PC-9 (cell line): ENCODE data around the gene SBF2. TPM values are rescaled to one million over a fixed set of nuclear protein-coding genes. Genes with fewer than 3 reads are reported as not detected.

Experiments
- BruUV-seq: library from RNA; stranded (reverse); fragments of 400-500 nt; replicated peaks from 2 replicates; lab custom pipeline; 2021; lab: Mats Ljungman, UMichigan
- CTCF ChIA-PET: fragments of 300-600 bp; sonication (Branson Sonifier 250); formaldehyde crosslinking; loops from one replicate; lab custom pipeline; 2022; ENCODE audit warnings: antibody characterized with exemption; lab: Charles Lee
- POLR2A ChIA-PET: fragments of 300-600 bp; sonication (Branson Sonifier 250); formaldehyde crosslinking; loops from one replicate; lab custom pipeline; 2022; ENCODE audit warnings: antibody characterized with exemption; ENCODE audit not compliant: unreplicated experiment; lab: Charles Lee
- DNase-seq, 2 experiments: peaks; one replicate each; pipeline versions ENCODE4 v3.0.0 to v3.0.0-alpha.2; 2015 to 2022; ENCODE audit warnings: mixed read lengths in 1 of 2
- H2AFZ ChIP-seq: fragments of 200-600 bp; sonication (generic); 2 replicates; pipeline ENCODE4 v1.8.1; 2017; ENCODE audit warnings: antibody characterized with exemption
- H3F3A ChIP-seq: fragments of 200-600 bp; sonication (generic); 2 replicates; pipeline ENCODE4 v1.8.1; 2017; ENCODE audit warnings: antibody characterized with exemption, mild to moderate bottlenecking, low read depth; ENCODE audit not compliant: insufficient read depth
- H3K27ac ChIP-seq: fragments of 200-600 bp; sonication (generic); 2 replicates; pipeline ENCODE4 v1.6.1; 2016; ENCODE audit warnings: mixed run types
- H3K27me3 ChIP-seq: fragments of 200-600 bp; sonication (generic); 2 replicates; pipeline ENCODE4 v1.6.1; 2016; ENCODE audit warnings: low read depth, mixed run types; ENCODE audit not compliant: insufficient read depth
- H3K36me3 ChIP-seq: fragments of 200-600 bp; sonication (generic); 2 replicates; pipeline ENCODE4 v1.6.1; 2016; ENCODE audit warnings: low read depth, mixed run types
- H3K4me1 ChIP-seq: fragments of 200-600 bp; sonication (generic); replicated peaks from 2 replicates; pipeline ENCODE4 v1.6.1; 2016; ENCODE audit warnings: mixed run types; ENCODE audit not compliant: insufficient read depth
- H3K4me2 ChIP-seq: fragments of 200-600 bp; sonication (generic); 2 replicates; pipeline ENCODE4 v1.6.1; 2017; ENCODE audit warnings: mixed run types
- H3K4me3 ChIP-seq: fragments of 200-600 bp; sonication (generic); 2 replicates; pipeline ENCODE4 v1.6.1; 2016; ENCODE audit warnings: mixed run types
- H3K79me2 ChIP-seq: fragments of 200-600 bp; sonication (generic); 2 replicates; pipeline ENCODE4 v1.6.1; 2017; ENCODE audit warnings: low read depth, mixed run types
- H3K9me2 ChIP-seq: fragments of 200-600 bp; sonication (generic); 2 replicates; pipeline ENCODE4 v1.8.1; 2017; ENCODE audit warnings: mild to moderate bottlenecking; ENCODE audit not compliant: insufficient read depth
- H3K9me3 ChIP-seq: fragments of 200-600 bp; sonication (generic); 2 replicates; pipeline ENCODE4 v1.8.1; 2016; ENCODE audit warnings: low read depth; ENCODE audit not compliant: insufficient read depth
- H4K20me1 ChIP-seq: fragments of 200-600 bp; sonication (generic); 2 replicates; pipeline ENCODE4 v1.8.1; 2017; ENCODE audit not compliant: insufficient read depth
- EZH2 ChIP-seq: fragments of 200-600 bp; sonication (generic); IDR thresholded peaks from 2 replicates; pipeline ENCODE4 v1.8.0; 2017; ENCODE audit warnings: antibody characterized with exemption, low read depth
- intact Hi-C: fragments of 100-400 bp; cut with micrococcal nuclease; formaldehyde crosslinking; loops from one replicate; pipeline ENCODE4 v1.10.0; 2022; ENCODE audit not compliant: unreplicated experiment
- total RNA-seq: library from RNA; stranded (reverse); gene quantifications from 2 replicates; pipeline ENCODE4 v1.2.3, GENCODE V29; 2021
- TF ChIP-seq, protein P1 (sequence below): fragments of 200-600 bp; sonication (generic); conservative IDR thresholded peaks from 2 replicates; pipeline ENCODE4 v1.6.1; 2017; ENCODE audit warnings: mixed run types, antibody characterized with exemption, mild to moderate bottlenecking, moderate library complexity

SBF2 gene
- total RNA-seq, 1 experiment from 2014 or later, result 18.6 TPM

DNA sequence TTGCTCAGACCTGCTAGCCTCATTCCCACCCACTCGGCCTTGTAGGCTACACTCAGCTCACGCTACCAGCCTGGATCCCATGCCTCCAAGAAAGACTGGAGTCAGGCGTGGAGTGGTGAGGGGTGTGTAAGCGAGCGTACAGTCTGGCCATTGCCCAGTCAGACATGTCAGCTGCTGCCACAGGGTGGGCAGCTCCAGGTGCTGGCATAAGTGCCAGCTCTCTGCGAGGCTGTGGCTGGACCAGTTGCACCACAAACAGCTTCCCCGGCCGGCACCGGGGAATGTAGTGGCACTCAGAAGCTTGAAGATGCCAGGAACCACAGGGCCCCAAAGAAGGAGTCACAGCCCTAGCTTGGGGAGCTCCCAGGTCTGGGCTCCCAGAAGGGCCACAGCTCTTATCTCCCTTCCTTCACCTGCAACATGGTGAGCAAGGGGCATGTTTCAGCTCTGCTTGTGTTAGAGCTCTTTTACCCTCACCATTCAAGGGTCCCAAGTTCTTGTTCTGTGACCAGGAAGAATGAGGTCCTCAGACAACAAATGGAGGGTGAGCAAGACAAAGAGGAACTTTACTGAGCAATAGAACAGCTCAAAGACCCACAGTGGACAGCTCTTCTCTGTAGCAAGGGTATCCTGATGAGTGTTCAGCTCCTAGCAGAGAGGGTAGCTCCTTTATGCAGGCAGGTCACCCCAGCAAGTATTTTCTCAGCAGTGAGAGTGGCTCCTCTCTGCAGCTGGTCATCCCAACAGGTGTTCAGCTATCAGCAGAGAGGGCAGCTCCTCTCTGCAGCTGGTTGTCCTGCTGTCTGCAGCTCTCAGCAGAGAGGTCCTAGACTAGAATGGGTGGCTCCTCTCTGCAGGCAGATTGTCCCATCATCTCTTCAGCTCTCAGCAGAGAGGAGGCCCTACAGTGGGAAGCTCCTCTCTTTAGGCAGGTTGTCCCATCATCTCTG, 6.0 kb downstream of the SBF2 start:
- TF ChIP-seq EZH2, result no peak
- TF ChIP-seq, protein P1, sequence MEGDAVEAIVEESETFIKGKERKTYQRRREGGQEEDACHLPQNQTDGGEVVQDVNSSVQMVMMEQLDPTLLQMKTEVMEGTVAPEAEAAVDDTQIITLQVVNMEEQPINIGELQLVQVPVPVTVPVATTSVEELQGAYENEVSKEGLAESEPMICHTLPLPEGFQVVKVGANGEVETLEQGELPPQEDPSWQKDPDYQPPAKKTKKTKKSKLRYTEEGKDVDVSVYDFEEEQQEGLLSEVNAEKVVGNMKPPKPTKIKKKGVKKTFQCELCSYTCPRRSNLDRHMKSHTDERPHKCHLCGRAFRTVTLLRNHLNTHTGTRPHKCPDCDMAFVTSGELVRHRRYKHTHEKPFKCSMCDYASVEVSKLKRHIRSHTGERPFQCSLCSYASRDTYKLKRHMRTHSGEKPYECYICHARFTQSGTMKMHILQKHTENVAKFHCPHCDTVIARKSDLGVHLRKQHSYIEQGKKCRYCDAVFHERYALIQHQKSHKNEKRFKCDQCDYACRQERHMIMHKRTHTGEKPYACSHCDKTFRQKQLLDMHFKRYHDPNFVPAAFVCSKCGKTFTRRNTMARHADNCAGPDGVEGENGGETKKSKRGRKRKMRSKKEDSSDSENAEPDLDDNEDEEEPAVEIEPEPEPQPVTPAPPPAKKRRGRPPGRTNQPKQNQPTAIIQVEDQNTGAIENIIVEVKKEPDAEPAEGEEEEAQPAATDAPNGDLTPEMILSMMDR, result no peak
- Histone ChIP-seq H3K4me1 (peaks cover 10% of the 10 kb centered on the region), H3F3A (peaks cover 5% of the 10 kb centered on the region; the same call in 1 of the 2 replicates), H3K9me2 (no peaks in the 10 kb centered on the region), H2AFZ (no peak overlapping the region), H3K36me3 (no peaks in the 10 kb centered on the region), H3K4me2 (no peak overlapping the region), H4K20me1 (no peaks in the 10 kb centered on the region), H3K27ac (no peak overlapping the region), H3K4me3 (no peak overlapping the region), H3K27me3 (no peaks in the 10 kb centered on the region), H3K9me3 (no peaks in the 10 kb centered on the region), H3K79me2 (peaks cover 30% of the 10 kb centered on the region)
- no peak for DNase-seq
- no TSS peak for BruUV-seq
- ChIA-PET POLR2A (interaction anchor here (0.6 to 0.7 kb wide), 2 partner anchors 85 to 141 kb away, joined by 3 read pairs; no protein-coding TSS in a partner anchor), CTCF (interaction anchor here (0.6 kb wide), 2 partner anchors 13 to 79 kb away, joined by 3 read pairs; no protein-coding TSS in a partner anchor)
- intact Hi-C loops, result no loop called here

DNA sequence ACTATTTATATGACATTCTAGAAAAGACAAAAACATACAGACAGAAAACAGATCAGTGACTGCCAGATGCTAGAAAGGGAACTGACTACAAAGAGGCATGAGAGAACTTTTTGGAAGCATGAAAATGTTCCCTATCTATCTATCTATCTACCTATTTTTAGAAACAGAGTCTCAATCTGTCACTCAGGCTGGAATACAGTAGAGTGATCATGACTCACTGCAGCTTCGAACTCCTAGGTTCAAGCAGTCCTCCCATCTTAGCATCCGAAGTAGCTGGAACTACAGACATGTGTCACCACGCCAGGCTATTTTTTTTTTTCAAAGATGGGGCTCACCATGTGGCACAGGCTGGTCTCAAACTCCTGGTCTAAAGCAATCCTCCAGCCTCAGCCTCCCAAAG, 6.9 kb downstream of the SBF2 start:
- no peak for DNase-seq
- Histone ChIP-seq H3K9me3 (no peaks in the 10 kb centered on the region), H3K4me2 (no peak overlapping the region), H3K4me3 (no peak overlapping the region), H3K79me2 (peaks cover 22% of the 10 kb centered on the region), H2AFZ (no peak overlapping the region), H3K27ac (no peak overlapping the region), H3K27me3 (no peaks in the 10 kb centered on the region), H3K36me3 (no peaks in the 10 kb centered on the region), H3K4me1 (peaks cover 4% of the 10 kb centered on the region; the same call in 1 of the 2 replicates), H3F3A (no peaks in the 10 kb centered on the region), H4K20me1 (no peaks in the 10 kb centered on the region), H3K9me2 (no peaks in the 10 kb centered on the region)
- TF ChIP-seq, protein P1, result no peak
- no peak for TF ChIP-seq EZH2
- POLR2A ChIA-PET, result interaction anchor here (0.6 to 0.7 kb wide), 2 partner anchors 85 to 142 kb away, joined by 3 read pairs; no protein-coding TSS in a partner anchor
- CTCF ChIA-PET, result no interaction called here
- BruUV-seq, result no TSS peak
- intact Hi-C loops, result no loop called here

DNA sequence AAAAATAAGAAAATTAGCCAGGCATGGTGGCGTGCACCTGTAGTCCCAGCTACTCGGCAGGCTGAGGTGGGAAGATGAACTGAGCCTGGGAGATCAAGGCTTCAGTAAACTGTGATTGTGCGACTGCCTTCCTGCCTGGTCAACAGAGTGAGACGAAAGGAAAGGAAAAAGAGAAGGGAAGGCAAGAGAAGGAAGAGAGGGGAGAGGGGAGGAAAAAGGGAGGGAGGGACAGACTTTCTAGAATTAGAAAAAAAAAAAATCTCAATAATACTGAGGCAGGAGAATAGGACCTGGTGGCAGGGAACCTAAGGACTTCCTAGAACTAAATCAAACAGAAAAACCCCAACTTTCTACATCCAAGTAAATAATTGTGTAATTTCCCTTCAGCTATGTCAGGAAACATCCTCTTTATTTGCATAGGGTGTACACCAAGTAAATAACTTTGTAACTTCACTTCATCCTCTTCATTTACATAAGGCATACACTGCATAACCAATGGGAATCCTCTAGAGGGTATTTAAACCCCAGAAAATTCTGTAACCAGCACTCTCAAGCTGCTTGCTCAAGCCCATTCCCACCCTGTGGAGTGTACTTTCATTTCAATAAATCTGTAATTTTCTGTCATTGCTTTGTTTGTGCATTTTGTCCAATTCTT, 8.7 kb downstream of the SBF2 start:
- Histone ChIP-seq H3K4me1 (peaks cover 4% of the 10 kb centered on the region; the same call in 1 of the 2 replicates), H3F3A (no peaks in the 10 kb centered on the region), H3K4me2 (peak overlapping the region; percentile 31; the same call in 1 of the 2 replicates), H3K4me3 (no peak overlapping the region), H2AFZ (no peak overlapping the region), H3K27me3 (no peaks in the 10 kb centered on the region), H4K20me1 (no peaks in the 10 kb centered on the region), H3K9me3 (no peaks in the 10 kb centered on the region), H3K36me3 (no peaks in the 10 kb centered on the region), H3K79me2 (peaks cover 14% of the 10 kb centered on the region; the same call in 1 of the 2 replicates), H3K9me2 (no peaks in the 10 kb centered on the region), H3K27ac (no peak overlapping the region)
- intact Hi-C loops, result no loop called here
- no peak for TF ChIP-seq EZH2
- TF ChIP-seq, protein P1, result no peak
- ChIA-PET POLR2A (no interaction called here), CTCF (no interaction called here)
- no TSS peak for BruUV-seq
- DNase-seq, result peak in 1 of 2 experiments; percentile 70
